ENCODE data around the gene C1orf146.

Gene C1orf146, protein sequence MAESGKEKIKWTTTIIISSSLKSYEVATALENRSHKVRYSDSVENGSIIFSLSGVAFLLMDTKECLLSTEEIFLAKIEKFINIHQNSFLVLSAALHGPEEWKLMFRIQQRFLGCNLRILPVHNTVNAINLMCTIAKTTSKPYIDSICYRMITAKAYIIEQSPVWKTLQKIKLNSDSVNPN

DNA sequence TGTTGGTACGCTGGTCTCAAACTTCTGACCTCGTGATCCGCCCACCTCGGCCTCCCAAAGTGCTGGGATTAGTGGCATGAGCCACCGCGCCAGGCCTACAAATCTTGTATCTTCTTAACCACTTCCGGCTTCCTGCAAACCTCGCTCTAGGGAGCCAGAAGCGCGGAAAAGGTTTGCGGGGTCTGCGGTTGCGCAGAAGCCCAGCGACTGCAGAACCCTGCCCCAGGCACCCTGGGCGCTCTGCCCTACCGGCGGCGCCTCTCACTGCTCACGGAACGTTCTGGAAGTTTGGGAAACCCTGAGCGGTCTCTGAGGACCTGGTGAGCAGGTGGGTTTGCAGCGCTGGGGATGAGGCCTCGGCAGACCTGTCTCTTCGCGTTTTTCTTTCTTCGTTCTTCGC lies at the start of gene C1orf146:
Gene C1orf146 (plus strand): TSS at position 195 of the 400 bp plus-strand sequence. CDS start 13,506 bp downstream, outside the sequence.
- no peak for TF ChIP-seq POLR2A (IDR thresholded peaks at IDR 0.05; ENCODE audit: low read length)
- TF ChIP-seq GATA1 (IDR thresholded peaks at IDR 0.05; ENCODE audit: low read depth, low read length), result no peak
- no peak for DNase-seq

DNA sequence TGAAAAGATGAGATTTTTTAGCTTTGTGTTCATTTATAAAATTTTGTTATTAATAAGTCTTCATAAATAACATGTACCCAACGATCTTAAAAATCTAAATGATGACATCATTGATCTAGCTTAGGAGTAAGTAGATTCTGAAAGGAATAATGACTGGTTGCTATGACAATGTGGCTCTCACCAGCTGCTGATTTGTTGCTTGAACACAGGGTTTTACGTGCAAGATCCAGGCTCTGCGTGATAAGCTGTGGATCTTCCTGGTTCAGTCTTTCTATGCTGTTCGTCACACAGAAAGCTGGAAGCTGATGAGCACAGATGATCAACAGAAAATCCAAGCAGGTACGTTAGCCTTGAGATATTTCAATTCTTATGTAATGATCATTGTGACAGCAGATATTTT lies 49.1 kb upstream of the C1orf146 start:
- DNase-seq, result no peak
- no peak for TF ChIP-seq GATA1 (IDR thresholded peaks at IDR 0.05; ENCODE audit: low read depth, low read length)
- no peak for TF ChIP-seq POLR2A (IDR thresholded peaks at IDR 0.05; ENCODE audit: low read length)

DNA sequence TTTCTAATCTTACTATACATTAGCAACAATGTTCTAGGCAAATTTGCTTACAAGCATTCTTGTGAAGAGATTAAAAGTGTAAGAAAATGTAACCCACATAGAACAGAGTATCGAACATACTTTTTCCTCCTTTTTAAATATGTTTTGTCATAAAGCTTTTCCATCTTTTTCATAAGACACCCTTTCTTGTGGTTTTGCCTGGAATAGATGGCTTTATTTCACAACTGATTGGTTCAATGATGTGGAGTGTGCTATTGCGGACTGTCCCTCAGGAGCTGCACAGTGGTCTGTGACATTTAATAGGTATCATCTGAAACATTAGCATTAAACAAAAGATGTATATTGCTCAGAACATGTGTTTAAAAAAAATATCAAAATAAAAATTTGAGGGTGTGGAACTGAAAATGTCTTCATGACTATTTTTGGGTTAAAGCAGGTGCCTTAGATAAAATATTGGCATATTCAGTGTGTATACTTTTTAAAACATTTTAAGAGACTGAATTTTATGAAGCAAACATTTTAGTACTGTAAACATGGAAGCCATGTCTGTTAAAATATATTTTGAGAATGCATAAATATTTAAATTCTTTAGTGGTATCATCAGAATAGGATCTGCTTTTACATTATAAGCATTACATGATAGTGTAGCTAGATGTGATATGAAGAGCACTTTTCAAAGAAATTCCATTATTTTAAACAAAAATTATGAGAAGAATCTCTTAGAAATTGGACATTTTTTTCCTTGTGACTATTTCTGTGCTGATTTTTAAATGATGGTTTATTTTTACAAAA lies 48.3 kb upstream of the C1orf146 start:
- DNase-seq, result no peak
- TF ChIP-seq GATA1 (IDR thresholded peaks at IDR 0.05; ENCODE audit: low read depth, low read length) (no peak), POLR2A (IDR thresholded peaks at IDR 0.05; ENCODE audit: low read length) (no peak)

DNA sequence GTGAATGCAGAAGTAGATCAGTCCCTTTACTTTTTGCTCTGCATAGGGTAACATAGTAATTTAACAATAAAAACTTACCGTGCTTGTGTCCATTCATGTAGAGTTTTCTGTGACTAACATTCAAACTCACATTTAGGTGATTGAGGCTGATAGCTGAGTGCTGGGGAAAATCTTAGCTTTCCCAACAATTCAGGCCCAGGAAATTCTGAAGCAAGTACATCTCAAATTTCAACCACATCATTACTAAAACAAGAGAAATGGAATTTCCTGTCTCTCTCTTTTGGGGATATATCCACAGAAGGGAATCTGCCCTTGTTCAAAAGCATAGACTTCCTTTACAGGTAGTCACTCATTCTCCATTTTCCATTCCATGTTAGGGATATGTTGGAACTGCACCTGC lies 33.1 kb upstream of the C1orf146 start:
- TF ChIP-seq GATA1 (IDR thresholded peaks at IDR 0.05; ENCODE audit: low read depth, low read length) (no peak), POLR2A (IDR thresholded peaks at IDR 0.05; ENCODE audit: low read length) (no peak)
- DNase-seq, result no peak

DNA sequence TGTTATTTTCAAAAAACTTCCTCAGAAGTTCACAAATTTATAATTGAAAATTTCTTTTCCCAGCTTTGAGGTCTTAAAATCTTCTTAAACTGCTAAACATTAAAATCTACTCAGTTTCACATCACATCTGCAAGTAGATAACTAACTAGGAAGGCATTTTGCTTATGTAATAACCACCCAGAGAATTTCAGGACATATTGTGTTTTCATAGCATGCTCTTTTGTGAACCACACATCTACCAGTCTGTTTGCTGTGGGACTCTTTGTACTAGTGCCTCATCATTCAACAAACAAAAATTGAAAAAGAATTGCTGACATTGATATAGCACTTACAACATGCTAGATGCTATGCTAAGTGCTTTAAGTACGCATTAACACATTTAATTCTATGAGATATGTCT lies 31.6 kb upstream of the C1orf146 start:
- no peak for DNase-seq
- TF ChIP-seq POLR2A (IDR thresholded peaks at IDR 0.05; ENCODE audit: low read length) (no peak), GATA1 (IDR thresholded peaks at IDR 0.05; ENCODE audit: low read depth, low read length) (no peak)

DNA sequence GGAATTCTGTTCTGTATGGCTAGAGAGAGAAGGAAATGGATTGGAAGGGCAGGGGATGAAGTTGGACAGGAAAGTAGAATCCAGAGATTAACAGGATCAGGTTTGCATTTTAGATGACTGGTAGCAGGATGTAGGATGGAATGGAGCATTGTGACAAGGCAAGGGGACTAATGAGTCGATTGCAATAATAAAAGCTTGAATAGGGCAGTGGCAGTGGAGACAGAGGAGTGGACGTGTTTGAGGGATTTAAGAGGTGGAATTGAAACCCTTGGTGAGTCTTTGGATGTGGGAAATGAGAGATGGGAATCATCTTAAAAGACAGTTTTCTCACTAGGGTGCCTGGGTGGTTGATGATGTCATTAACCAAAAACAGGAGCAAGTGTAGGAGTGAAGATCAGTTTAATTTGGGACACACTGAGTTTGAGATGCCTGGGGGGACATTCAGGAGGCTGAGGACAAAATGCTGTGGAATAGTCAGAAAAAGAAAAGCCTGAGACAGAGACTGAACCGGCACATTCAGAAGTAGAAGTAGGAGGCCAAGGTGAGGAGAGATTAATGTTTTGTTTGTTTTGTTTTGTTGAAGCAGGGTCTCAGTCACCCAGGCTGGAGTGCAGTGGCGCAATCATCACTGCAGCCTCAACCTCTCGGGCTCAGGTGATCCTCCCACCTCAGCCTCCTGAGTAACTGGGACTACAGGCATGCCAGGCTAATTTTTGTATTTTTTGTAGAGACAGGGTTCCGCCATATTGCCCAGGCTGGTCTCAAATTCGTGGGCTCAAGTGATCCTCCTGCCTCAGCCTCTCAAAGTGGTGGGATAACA lies 29.1 kb upstream of the C1orf146 start:
- TF ChIP-seq GATA1 (IDR thresholded peaks at IDR 0.05; ENCODE audit: low read depth, low read length), result no peak
- no peak for TF ChIP-seq POLR2A (IDR thresholded peaks at IDR 0.05; ENCODE audit: low read length)

DNA sequence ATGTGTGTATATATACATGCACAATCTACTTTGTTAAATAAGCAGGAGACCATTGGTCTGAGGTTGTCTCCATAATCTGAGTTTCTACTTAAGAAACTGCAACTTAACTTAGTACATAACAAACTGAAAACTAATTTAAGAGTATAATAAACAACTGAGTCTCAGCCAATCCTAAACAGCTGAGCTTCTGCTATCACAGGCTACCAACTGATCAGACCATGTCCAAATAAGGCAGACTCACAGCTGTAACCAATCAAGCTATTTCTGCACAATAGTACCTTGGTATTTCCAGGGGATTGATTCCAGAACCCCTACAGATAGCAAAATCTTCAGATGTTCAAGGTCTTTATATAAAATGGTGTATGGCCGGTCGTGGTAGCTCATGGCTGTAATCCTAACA lies 26.0 kb upstream of the C1orf146 start:
- TF ChIP-seq POLR2A (IDR thresholded peaks at IDR 0.05; ENCODE audit: low read length) (no peak), GATA1 (IDR thresholded peaks at IDR 0.05; ENCODE audit: low read depth, low read length) (no peak)
- DNase-seq, result no peak

More for the DNA sequence above, 29.1 kb upstream of the C1orf146 start:
- no peak for DNase-seq

DNA sequence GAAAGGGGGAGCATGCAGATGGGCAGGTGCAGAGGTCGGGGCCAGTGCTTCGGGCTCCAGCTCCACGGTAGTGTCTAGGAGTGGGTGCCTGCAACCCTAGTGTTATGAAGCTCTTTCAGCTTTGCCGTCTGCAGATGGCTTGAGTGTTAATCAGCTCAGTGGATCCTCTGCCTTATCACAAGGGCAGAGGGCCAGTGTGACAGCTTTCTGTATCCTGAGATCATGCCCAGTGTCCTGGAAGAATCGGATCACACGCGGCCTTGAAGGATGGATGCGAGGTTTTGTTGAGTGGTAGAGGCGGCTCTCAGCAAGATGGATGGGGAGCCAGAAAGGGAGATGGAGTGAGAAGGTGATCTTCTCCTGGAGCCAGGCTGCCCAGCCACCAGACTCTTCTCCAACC lies 25.5 kb upstream of the C1orf146 start:
- no peak for DNase-seq
- no peak for TF ChIP-seq POLR2A (IDR thresholded peaks at IDR 0.05; ENCODE audit: low read length)
- TF ChIP-seq GATA1 (IDR thresholded peaks at IDR 0.05; ENCODE audit: low read depth, low read length), result no peak

DNA sequence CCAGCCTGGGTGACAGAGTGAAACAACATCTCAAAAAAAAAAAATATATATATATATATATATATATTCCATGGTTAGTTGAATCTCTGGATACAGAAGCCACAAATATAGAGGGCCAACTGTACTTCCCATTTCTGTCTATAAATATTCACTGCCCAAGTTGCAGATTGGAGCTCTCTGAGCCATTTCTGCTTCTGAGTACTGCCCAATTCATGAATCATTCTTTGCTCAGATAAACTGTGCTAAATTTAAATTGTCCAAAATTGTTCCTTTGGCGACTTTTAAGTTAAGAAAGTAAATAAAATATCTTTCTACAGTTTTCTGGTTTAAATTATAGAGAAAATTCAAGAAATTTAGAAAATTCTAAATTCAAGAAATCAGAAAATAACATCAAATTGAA lies 23.2 kb upstream of the C1orf146 start:
- TF ChIP-seq GATA1 (IDR thresholded peaks at IDR 0.05; ENCODE audit: low read depth, low read length) (no peak), POLR2A (IDR thresholded peaks at IDR 0.05; ENCODE audit: low read length) (no peak)
- no peak for DNase-seq

DNA sequence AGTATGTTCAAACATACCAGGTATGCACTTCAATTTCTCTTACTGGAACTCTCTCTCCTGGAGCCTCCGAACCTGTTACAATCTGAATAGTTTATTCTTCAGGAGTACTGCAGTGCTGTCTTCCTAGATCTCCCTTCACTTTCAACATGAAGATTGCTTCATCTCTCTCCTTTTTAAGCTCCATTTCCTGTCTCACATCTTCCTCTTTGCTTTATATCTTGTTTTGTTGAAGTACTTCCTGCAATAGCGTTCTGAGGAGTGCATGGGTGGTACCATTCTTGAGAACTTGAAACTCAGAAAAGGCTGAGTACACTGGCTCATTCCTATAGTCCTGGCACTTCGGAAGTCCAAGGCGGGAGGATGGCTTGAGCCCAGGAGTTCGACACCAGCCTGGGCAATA lies 15.7 kb upstream of the C1orf146 start:
- DNase-seq, result no peak
- no peak for TF ChIP-seq POLR2A (IDR thresholded peaks at IDR 0.05; ENCODE audit: low read length)
- no peak for TF ChIP-seq GATA1 (IDR thresholded peaks at IDR 0.05; ENCODE audit: low read depth, low read length)

DNA sequence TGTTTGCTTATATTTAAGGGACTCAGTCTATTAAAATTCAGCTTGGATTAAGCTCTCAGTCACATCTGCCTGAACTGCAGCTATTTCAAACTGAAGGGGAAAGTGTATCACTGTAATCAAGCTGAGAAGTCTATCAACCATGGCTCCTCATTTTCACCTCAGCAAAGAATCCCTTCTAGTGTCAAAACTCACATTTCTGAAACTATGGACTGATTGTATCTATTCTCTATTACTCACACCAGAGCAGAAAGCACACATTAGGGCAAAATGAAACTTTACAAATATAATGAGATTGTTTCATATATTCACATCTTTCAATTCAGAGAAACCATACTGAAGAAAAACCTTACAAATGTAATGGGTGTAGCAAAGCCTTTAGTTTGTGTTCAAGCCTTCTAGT lies 14.6 kb upstream of the C1orf146 start:
- TF ChIP-seq POLR2A (IDR thresholded peaks at IDR 0.05; ENCODE audit: low read length), result no peak
- no peak for TF ChIP-seq GATA1 (IDR thresholded peaks at IDR 0.05; ENCODE audit: low read depth, low read length)
- DNase-seq, result no peak

DNA sequence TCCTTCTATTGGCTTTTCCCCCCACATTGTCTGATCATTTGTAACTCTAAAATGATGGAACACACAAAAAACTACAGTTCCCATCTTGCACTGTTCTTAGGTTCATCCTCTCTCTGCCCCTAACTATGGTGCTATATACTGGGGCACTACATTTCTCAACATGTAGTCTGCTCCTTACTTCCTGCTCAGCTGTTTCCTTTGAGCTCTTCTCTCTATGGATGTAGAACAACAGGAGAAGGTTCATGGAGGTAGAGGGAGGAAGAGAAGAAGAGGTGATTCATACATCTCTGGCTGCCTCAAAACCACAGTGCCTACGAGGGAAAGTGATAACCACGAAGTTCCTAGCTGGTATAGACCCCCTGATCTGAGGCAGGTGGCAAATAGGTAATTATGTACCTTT lies 7.0 kb upstream of the C1orf146 start:
- no peak for DNase-seq
- TF ChIP-seq GATA1 (IDR thresholded peaks at IDR 0.05; ENCODE audit: low read depth, low read length) (no peak), POLR2A (IDR thresholded peaks at IDR 0.05; ENCODE audit: low read length) (no peak)

DNA sequence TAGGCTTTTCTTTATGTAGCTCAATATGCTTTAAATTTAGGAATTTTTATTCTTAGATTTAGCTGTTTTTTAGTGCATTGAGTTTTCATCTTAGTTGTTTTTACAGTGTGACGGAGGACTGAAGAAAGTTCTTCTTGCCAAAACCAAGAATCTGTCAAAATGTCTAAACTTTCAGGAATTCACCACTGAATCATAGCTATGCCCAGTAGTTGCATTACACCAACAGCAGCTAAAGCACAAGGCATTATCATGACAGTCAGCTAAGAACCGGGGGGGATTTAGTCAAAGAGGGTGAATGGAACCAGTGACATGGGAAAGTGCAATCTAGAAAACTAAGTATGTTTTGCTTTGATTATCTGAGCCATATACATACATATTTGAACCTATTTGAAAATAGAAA lies 6.5 kb upstream of the C1orf146 start:
- no peak for DNase-seq
- no peak for TF ChIP-seq GATA1 (IDR thresholded peaks at IDR 0.05; ENCODE audit: low read depth, low read length)
- no peak for TF ChIP-seq POLR2A (IDR thresholded peaks at IDR 0.05; ENCODE audit: low read length)

DNA sequence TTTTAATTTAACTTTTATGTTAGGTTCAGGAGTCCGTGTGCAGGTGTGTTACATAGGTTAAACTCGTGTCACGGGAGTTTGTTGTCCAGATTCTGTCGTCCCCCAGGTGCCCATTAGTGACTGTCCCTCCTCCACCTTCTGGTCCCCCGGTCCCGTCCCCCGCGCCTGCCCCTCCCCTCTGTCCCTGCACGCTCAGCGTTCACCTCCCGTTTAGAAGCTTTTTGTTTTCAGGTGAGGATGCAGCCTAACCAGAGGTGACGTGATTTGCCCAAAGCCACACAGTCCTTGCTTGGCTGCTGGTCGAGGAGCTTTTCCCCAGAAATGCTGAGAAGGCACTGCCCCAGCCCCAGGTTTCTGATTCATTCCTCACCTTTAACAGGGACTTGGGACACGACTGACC lies 844 bp downstream of the C1orf146 start:
- no peak for DNase-seq
- no peak for TF ChIP-seq POLR2A (IDR thresholded peaks at IDR 0.05; ENCODE audit: low read length)
- no peak for TF ChIP-seq GATA1 (IDR thresholded peaks at IDR 0.05; ENCODE audit: low read depth, low read length)

All from erythroblast (primary cell).